Loucy (cell line): Measurements from ENCODE around the gene RHOH.

ENCODE experiments used
- CTCF ChIP-seq: fragments of 200-600 bp; sonication (generic); conservative IDR thresholded peaks from 2 replicates; pipeline ENCODE4 v1.5.1; 2014; ENCODE audit warnings: mild to moderate bottlenecking, antibody characterized with exemption, low read length
- EZH2phosphoT487 ChIP-seq: fragments of 200-600 bp; IDR thresholded peaks from 2 replicates; pipeline ENCODE4 v1.6.1; 2018; ENCODE audit warnings: antibody characterized with exemption, mild to moderate bottlenecking, moderate library complexity, borderline replicate concordance

- no peak for TF ChIP-seq CTCF
- no peak for TF ChIP-seq EZH2phosphoT487
These were observed 14.7 kb downstream of the RHOH start for GRCh38 chr4:40211224-40212185.
